Stomach (tissue), 9 donors: ENCODE results near the gene LIFR. TPM values are rescaled to one million over a fixed set of nuclear protein-coding genes. Genes with fewer than 3 reads are reported as not detected.

Experiments used
- DNase-seq, 2 donors: peaks; one replicate each; pipeline versions ENCODE4 v3.0.0 to v3.0.0-alpha.2; 2013 to 2019
- H3K27ac ChIP-seq, 5 donors: fragments of 200-600 bp in 4 of 5; sonication (generic) in 4 of 5; one replicate each; pipeline ENCODE4 v1.5.1; 2013 to 2019; ENCODE audit warnings: mild to moderate bottlenecking in 1 of 5, moderate library complexity in 1 of 5
- H3K27me3 ChIP-seq, 3 donors: fragments of 200-600 bp; sonication (generic); one replicate each; pipeline ENCODE4 v1.5.1; 2017 to 2019; ENCODE audit warnings: mixed run types in 1 of 3
- H3K36me3 ChIP-seq, 4 donors: fragments of 200-600 bp; sonication (generic); 1 replicate in 3 of 4; 2 replicates in 1 of 4; pipeline ENCODE4 v1.5.1; 2016 to 2019
- H3K4me1 ChIP-seq, 4 donors: fragments of 200-600 bp; sonication (generic); one replicate each; pipeline ENCODE4 v1.5.1; 2016 to 2019
- H3K4me3 ChIP-seq, 4 donors: fragments of 200-600 bp; sonication (generic) in 3 of 4; one replicate each; pipeline ENCODE4 v1.5.1; 2016 to 2019; ENCODE audit warnings: mild to moderate bottlenecking in 1 of 4
- H3K9me3 ChIP-seq, 4 donors: fragments of 200-600 bp; sonication (generic); one replicate each; pipeline ENCODE4 v1.5.1; 2016 to 2019
- CTCF ChIP-seq, 7 experiments: fragments of 450-650 bp in 4 of 7; fragments of 200-600 bp in 3 of 7; sonication (generic) in 3 of 7; IDR thresholded peaks; one replicate each; pipeline ENCODE4 v1.5.1; 2016 to 2019; ENCODE audit warnings: antibody characterized with exemption in 7 of 7, control low read depth in 2 of 7, mild to moderate bottlenecking in 1 of 7
- EP300 ChIP-seq: sonication (generic); formaldehyde crosslinking; IDR thresholded peaks from one replicate; pipeline ENCODE4 v1.6.1; 2017; ENCODE audit warnings: antibody characterized with exemption
- POLR2A ChIP-seq, 4 donors: fragments of 450-650 bp; IDR thresholded peaks; one replicate each; pipeline ENCODE4 v1.6.1; 2016; ENCODE audit warnings: antibody characterized with exemption in 4 of 4, control low read depth in 2 of 4, mild to moderate bottlenecking in 1 of 4, moderate library complexity in 1 of 4
- POLR2AphosphoS5 ChIP-seq, 3 donors: sonication (generic); formaldehyde crosslinking; IDR thresholded peaks; one replicate each; pipeline ENCODE4 v1.6.1; 2016; ENCODE audit warnings: antibody characterized with exemption in 3 of 3
- WGBS, 5 donors: extraction: QIAGEN DNeasy Blood & Tissue Kit in 3 of 5; methylation state at CpG; one replicate each; pipeline versions ENCODE4 v1.1.5 to v1.1.7; 2013 to 2018; 5-methylcytosine and 5-hydroxymethylcytosine counted together
- intact Hi-C: fragments of 100-400 bp; cut with DNase I; formaldehyde crosslinking; loops from one replicate; pipeline ENCODE4 v1.15.1; 2023; ENCODE audit warnings: low total_unique reads
- polyA plus RNA-seq, 3 donors: library from polyadenylated mRNA; stranded (reverse); fragments of 200-250 nt; gene quantifications; one replicate each; pipeline ENCODE4 v1.2.3, GENCODE V29; 2013
- total RNA-seq, 5 donors: library from RNA; depleted of rRNA; stranded (reverse); fragments of >200 nt; gene quantifications; one replicate each; pipeline versions ENCODE4 v1.1.0 to v1.2.3, GENCODE V29; 2014 to 2016
- donor health status: healthy with polysubstance abuse.
- donor health status: Bipolar disorder and iron deficiency.
- donor health status: healthy.

The LIFR gene
- total and polyA plus RNA-seq, 8 donors: 6.2 to 259 (median 45.1) TPM

- Histone ChIP-seq H3K4me3 (no peak overlapping the region), H3K9me3 (no peaks in the 10 kb centered on the region), H3K27ac (no peak overlapping the region), H3K4me1 (peaks cover 5 to 55% (median 23%) of the 10 kb centered on the region in 4 donors), H3K36me3 (no peaks in the 10 kb centered on the region), H3K27me3 (no peaks in the 10 kb centered on the region)
- TF ChIP-seq EP300 (no peak), CTCF (IDR thresholded peaks at IDR 0.05) (no peak), POLR2A (IDR thresholded peaks at IDR 0.05) (no peak), POLR2AphosphoS5 (IDR thresholded peaks at IDR 0.05) (no peak)
- intact Hi-C loops: no loop called here
- 81 to 86% (median 84%) methylated on average over 6 of the region's 6 CpGs for WGBS, 5 donors
- DNase-seq: no peak
Observed at GRCh38 chr5:38540314-38540713, 16.1 kb downstream of the LIFR start.

GRCh38 chr5:38538161-38538560, 18.3 kb downstream of the LIFR start:
- no peak overlapping the region for H3K27ac ChIP-seq
- H3K4me1 ChIP-seq: peaks cover 5 to 49% (median 31%) of the 10 kb centered on the region in 4 donors
- no peaks in the 10 kb centered on the region for H3K27me3 ChIP-seq
- intact Hi-C loops: no loop called here
- H3K4me3 ChIP-seq: no peak overlapping the region
- 52 to 57% (median 55%) methylated on average over 2 of the region's 2 CpGs for WGBS, 5 donors
- H3K36me3 ChIP-seq: no peaks in the 10 kb centered on the region
- TF ChIP-seq POLR2AphosphoS5 (IDR thresholded peaks at IDR 0.05) (no peak), POLR2A (IDR thresholded peaks at IDR 0.05) (no peak)
- DNase-seq: no peak
- H3K9me3 ChIP-seq: no peaks in the 10 kb centered on the region

- Histone ChIP-seq H3K9me3 (no peaks in the 10 kb centered on the region), H3K36me3 (no peaks in the 10 kb centered on the region), H3K27ac (no peak overlapping the region), H3K4me3 (no peak overlapping the region), H3K27me3 (no peaks in the 10 kb centered on the region), H3K4me1 (peaks cover 5 to 42% (median 29%) of the 10 kb centered on the region in 4 donors)
- intact Hi-C loops: no loop called here
- WGBS, 5 donors: 72 to 80% (median 75%) methylated on average over 4 of the region's 4 CpGs
- DNase-seq: no peak
- TF ChIP-seq POLR2AphosphoS5 (IDR thresholded peaks at IDR 0.05) (no peak), EP300 (no peak), POLR2A (IDR thresholded peaks at IDR 0.05) (no peak), CTCF (IDR thresholded peaks at IDR 0.05) (no peak)
Observed at GRCh38 chr5:38537505-38537904, 18.9 kb downstream of the LIFR start.

GRCh38 chr5:38536968-38537367, 19.5 kb downstream of the LIFR start:
- H3K27me3 ChIP-seq: no peaks in the 10 kb centered on the region
- TF ChIP-seq CTCF (IDR thresholded peaks at IDR 0.05) (no peak), EP300 (no peak), POLR2AphosphoS5 (IDR thresholded peaks at IDR 0.05) (no peak), POLR2A (IDR thresholded peaks at IDR 0.05) (no peak)
- H3K36me3 ChIP-seq: no peaks in the 10 kb centered on the region
- H3K27ac ChIP-seq: no peak overlapping the region
- 77 to 90% (median 85%) methylated on average over 3 of the region's 3 CpGs for WGBS, 5 donors
- no peak for DNase-seq
- no peak overlapping the region for H3K4me3 ChIP-seq
- intact Hi-C loops: no loop called here
- H3K4me1 ChIP-seq: peaks cover 5 to 37% (median 27%) of the 10 kb centered on the region in 4 donors
- no peaks in the 10 kb centered on the region for H3K9me3 ChIP-seq

- intact Hi-C loops: no loop called here
- Histone ChIP-seq H3K9me3 (no peaks in the 10 kb centered on the region), H3K4me1 (peaks cover under 1 to 32% (median 21%) of the 10 kb centered on the region in 4 donors), H3K27ac (no peak overlapping the region), H3K36me3 (no peaks in the 10 kb centered on the region), H3K4me3 (no peak overlapping the region), H3K27me3 (no peaks in the 10 kb centered on the region)
- 20 to 59% (median 45%) methylated on average over 2 of the region's 2 CpGs for WGBS, 5 donors
- TF ChIP-seq POLR2AphosphoS5 (IDR thresholded peaks at IDR 0.05) (no peak), CTCF (IDR thresholded peaks at IDR 0.05) (no peak), POLR2A (IDR thresholded peaks at IDR 0.05) (no peak), EP300 (no peak)
- no peak for DNase-seq
Observed at GRCh38 chr5:38535845-38536244, 20.6 kb downstream of the LIFR start.
